ENCODE results near the gene CACNG5. TPM values are rescaled to one million over a fixed set of nuclear protein-coding genes. Genes with fewer than 3 reads are reported as not detected.

CACNG5 gene
- total RNA-seq, 4 donors from 2014 or later = not detected

DNA sequence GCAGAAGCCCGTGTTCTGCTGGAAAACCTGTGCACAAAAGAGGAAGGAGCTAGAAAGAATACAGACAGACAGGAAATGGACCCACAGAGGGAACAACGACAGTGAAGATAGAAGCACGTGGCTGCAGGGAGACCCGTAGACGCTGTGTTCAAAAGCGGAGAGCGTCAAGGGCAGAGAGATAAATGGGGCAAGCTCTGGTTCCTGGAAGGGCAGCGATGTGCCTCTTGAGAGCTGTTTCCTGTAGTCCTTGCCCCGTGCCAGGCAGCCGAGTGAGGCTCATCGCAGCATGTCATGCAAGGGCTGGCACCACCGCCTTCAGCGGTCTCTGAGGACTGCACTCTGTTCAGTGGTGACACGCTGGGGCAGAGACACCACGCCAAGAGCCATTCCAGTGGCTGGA, 43.6 kb upstream of the CACNG5 start:
- 66 to 79% methylated on average over 15 of the region's 15 CpGs for WGBS, 2 donors
- DNase-seq (ENCODE audit: low spot score in 2 of 2) = peak; percentile 24 to 85
- intact Hi-C loops (cut with DNase I; ENCODE audit: low total_unique reads) = no loop called here
- H3K4me3 ChIP-seq (ENCODE audit: low read depth, poor library complexity, severe bottlenecking) = no peak overlapping the region
- no peak for TF ChIP-seq POLR2A (IDR thresholded peaks at IDR 0.05)
- no peak for TF ChIP-seq CTCF (IDR thresholded peaks at IDR 0.05)

DNA sequence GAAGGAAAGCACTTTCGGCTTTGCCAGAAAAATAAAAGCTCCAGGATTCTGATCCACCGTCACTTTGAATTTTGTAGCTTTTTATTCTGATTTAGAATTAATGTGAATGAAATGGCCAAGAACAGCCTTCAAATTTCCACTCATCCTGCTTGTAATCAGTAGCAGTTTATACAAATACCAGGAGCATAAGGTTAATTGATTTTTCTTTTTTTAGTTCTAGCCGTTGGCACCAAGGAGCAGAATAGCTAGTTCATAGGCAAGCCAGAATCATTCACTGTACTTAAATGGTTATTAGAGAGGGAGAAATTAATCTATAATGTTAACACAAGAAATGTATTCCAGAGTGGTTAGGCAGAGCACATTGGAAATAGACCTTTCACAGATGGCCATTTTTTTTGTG, 41.1 kb upstream of the CACNG5 start:
- H3K4me3 ChIP-seq (ENCODE audit: low read depth, poor library complexity, severe bottlenecking) = no peak overlapping the region
- DNase-seq (ENCODE audit: low spot score in 2 of 2) = no peak
- WGBS, 2 donors = 90 to 91% methylated on average over 3 of the region's 3 CpGs
- intact Hi-C loops (cut with DNase I; ENCODE audit: low total_unique reads) = no loop called here
- TF ChIP-seq CTCF (IDR thresholded peaks at IDR 0.05) (no peak), POLR2A (IDR thresholded peaks at IDR 0.05) (no peak)

DNA sequence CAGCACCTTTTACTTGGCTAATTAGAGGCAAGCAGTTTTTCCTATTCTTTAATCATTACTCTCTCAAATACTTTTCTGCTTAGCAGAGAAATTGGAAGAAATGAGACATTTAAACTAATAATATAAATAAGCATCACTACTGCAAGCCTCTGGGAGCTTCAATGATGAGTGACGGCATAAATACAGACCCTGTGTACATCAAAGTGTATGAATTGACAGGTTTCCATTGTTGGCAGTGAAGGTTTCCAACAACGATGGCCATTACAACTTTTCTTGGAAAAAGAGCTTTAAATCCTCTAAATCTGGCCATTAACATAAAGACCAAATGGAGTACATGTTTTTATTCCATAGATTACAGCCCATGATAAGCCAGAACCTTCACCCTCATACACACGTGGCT, 39.4 kb upstream of the CACNG5 start:
- no peak overlapping the region for H3K4me3 ChIP-seq (ENCODE audit: low read depth, poor library complexity, severe bottlenecking)
- DNase-seq (ENCODE audit: low spot score in 2 of 2) = no peak
- intact Hi-C loops (cut with DNase I; ENCODE audit: low total_unique reads) = no loop called here
- TF ChIP-seq CTCF (IDR thresholded peaks at IDR 0.05) (no peak), POLR2A (IDR thresholded peaks at IDR 0.05) (no peak)
- 86 to 87% methylated on average over 3 of the region's 3 CpGs for WGBS, 2 donors

DNA sequence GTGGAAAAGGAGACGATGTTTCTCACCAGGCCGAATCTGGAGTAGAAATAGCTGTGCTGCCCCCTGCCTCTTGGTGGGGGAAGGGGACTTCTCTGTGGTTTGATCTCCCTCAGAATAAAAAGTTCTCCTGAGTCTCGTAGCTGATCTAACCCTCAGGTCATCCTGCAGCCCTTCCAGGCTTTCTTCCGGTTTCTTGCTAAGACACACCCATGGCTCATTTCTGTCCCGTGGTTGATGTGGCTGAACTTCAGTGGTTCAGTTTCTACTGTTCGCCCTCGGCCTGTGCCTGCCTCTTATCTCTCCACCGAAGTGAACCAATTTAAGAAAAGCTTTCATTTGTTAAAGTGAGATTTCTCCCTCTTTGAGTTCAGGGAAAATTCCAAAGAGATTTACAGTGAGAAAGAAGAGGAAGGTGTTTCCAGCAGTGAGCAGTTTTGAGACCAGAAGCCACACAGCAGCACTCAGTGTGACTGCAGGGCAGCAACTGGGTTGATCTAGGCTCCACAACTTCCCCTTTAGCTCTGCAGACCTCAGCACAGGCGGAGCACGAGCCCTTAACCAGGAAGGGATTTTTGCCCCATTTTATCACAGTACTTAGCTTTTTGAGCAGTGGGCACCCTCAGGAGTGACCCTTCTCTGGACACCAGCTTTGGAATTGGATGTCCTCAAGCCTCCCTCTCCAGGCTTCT, 34.9 kb upstream of the CACNG5 start:
- no peak for DNase-seq (ENCODE audit: low spot score in 2 of 2)
- WGBS, 2 donors = 74 to 78% methylated on average over 10 of the region's 10 CpGs
- intact Hi-C loops (cut with DNase I; ENCODE audit: low total_unique reads) = loop anchor here (1.0 kb wide), 1 partner anchor 37 kb away; no protein-coding TSS in a partner anchor
- TF ChIP-seq POLR2A (IDR thresholded peaks at IDR 0.05) (no peak), CTCF (IDR thresholded peaks at IDR 0.05) (no peak)
- no peak overlapping the region for H3K4me3 ChIP-seq (ENCODE audit: low read depth, poor library complexity, severe bottlenecking)

- DNase-seq (ENCODE audit: low spot score in 2 of 2) = no peak
- intact Hi-C loops (cut with DNase I; ENCODE audit: low total_unique reads) = no loop called here
- TF ChIP-seq POLR2A (IDR thresholded peaks at IDR 0.05) (no peak), CTCF (IDR thresholded peaks at IDR 0.05) (no peak)
- 79 to 86% methylated on average over 19 of the region's 19 CpGs for WGBS, 2 donors
- H3K4me3 ChIP-seq (ENCODE audit: low read depth, poor library complexity, severe bottlenecking) = no peak overlapping the region
Measured at GRCh38 chr17:66803474-66803951, 31.4 kb upstream of the CACNG5 start.

- no peak for TF ChIP-seq CTCF (IDR thresholded peaks at IDR 0.05)
- TF ChIP-seq POLR2A (IDR thresholded peaks at IDR 0.05) = no peak
- no peak overlapping the region for H3K4me3 ChIP-seq (ENCODE audit: low read depth, poor library complexity, severe bottlenecking)
- 66 to 69% methylated on average over 9 to 10 of the region's 10 CpGs for whole genome bisulfite sequencing, 2 donors
- no peak for DNase-seq (ENCODE audit: low spot score in 2 of 2)
- intact Hi-C loops (cut with DNase I; ENCODE audit: low total_unique reads) = no loop called here
Measured at GRCh38 chr17:66805567-66805966, 29.4 kb upstream of the CACNG5 start.
